Measurements from ENCODE around the gene SOX1.

DNA sequence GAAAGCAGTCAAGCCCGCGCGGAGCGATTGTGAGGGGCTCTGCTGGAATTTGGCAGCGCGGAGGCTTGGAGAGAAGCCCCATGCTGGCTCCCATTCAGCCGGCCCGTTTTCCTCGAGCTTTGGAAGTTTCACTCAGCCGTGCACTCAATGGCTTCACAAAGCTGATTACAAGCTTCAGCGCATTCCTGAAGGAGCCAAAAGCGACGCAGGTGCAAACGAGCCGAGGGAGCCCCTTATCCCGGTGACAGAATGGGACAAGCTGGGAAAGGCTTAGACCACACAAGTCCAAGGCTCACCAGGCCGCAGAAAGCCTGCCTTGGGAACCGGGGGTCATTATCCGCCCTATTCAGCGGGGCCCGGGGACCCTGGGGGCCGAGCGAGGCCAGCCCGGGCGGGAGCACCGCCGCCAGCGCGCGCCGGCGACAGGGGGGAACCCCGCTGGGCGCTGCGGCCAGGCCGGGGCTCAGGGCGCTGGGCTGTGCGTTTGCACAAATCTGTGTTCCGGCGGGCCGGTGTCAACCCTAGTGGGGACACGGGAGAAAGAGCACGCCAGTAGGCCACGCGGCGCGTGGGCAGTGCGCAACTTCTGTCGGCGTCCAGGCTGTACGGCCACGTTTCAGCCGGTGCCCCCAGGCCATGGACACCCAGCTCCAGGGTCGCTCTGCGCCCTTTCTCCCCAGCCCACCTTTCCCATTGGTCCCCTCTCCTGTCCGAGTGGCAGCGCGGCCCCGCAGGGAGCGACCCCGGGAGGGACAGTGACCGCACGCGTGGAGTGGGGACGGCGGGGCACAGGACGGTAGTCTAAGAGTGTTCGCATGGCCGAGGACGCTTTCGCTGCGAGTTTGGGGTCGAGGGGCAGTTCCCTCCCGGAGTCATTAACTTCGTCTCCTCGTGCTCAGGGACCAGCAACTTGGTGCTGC lies 37.3 kb downstream of the SOX1 start:
- TF ChIP-seq, protein P1, sequence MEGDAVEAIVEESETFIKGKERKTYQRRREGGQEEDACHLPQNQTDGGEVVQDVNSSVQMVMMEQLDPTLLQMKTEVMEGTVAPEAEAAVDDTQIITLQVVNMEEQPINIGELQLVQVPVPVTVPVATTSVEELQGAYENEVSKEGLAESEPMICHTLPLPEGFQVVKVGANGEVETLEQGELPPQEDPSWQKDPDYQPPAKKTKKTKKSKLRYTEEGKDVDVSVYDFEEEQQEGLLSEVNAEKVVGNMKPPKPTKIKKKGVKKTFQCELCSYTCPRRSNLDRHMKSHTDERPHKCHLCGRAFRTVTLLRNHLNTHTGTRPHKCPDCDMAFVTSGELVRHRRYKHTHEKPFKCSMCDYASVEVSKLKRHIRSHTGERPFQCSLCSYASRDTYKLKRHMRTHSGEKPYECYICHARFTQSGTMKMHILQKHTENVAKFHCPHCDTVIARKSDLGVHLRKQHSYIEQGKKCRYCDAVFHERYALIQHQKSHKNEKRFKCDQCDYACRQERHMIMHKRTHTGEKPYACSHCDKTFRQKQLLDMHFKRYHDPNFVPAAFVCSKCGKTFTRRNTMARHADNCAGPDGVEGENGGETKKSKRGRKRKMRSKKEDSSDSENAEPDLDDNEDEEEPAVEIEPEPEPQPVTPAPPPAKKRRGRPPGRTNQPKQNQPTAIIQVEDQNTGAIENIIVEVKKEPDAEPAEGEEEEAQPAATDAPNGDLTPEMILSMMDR (conservative IDR thresholded peaks at IDR 0.05; ENCODE audit: low read length): no peak
- no peak for TF ChIP-seq EZH2phosphoT487 (IDR thresholded peaks at IDR 0.05; ENCODE audit: borderline replicate concordance, low read depth, low read length)

All from OCI-LY7 (cell line).